PC-9 (cell line): Measurements from ENCODE around the gene CCL14.

Source experiments
- EZH2 ChIP-seq: fragments of 200-600 bp; sonication (generic); IDR thresholded peaks from 2 replicates; pipeline ENCODE4 v1.8.0; 2017; ENCODE audit warnings: antibody characterized with exemption, low read depth
- TF ChIP-seq, protein P1 (sequence below): fragments of 200-600 bp; sonication (generic); conservative IDR thresholded peaks from 2 replicates; pipeline ENCODE4 v1.6.1; 2017; ENCODE audit warnings: mixed run types, antibody characterized with exemption, mild to moderate bottlenecking, moderate library complexity

DNA sequence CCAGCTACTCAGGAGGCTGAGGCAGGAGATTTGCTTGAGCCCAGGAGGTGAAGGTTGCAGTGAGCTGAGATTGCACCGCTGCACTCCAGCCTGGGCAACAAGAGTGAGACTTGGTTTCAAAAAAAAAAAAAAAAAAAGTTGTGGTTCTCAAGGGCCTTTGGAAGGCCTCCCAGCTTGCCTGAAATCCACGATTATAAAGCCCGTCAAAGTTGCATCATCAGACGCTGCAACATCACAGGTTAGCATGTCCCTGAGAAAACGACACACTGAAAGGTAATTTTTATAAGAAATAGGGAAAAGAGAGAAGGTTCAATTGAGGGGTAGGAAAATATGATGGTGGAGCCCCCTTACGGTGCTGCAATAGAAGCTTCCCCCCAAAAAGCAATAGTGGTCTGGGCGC, 38.4 kb downstream of the CCL14 start:
- TF ChIP-seq, protein P1, sequence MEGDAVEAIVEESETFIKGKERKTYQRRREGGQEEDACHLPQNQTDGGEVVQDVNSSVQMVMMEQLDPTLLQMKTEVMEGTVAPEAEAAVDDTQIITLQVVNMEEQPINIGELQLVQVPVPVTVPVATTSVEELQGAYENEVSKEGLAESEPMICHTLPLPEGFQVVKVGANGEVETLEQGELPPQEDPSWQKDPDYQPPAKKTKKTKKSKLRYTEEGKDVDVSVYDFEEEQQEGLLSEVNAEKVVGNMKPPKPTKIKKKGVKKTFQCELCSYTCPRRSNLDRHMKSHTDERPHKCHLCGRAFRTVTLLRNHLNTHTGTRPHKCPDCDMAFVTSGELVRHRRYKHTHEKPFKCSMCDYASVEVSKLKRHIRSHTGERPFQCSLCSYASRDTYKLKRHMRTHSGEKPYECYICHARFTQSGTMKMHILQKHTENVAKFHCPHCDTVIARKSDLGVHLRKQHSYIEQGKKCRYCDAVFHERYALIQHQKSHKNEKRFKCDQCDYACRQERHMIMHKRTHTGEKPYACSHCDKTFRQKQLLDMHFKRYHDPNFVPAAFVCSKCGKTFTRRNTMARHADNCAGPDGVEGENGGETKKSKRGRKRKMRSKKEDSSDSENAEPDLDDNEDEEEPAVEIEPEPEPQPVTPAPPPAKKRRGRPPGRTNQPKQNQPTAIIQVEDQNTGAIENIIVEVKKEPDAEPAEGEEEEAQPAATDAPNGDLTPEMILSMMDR = no peak
- TF ChIP-seq EZH2 = no peak
